HG03060 (cell line): ENCODE results near the gene AMTN.

Source experiments
- ATAC-seq: cut with Tn5 transposase; IDR thresholded peaks from one replicate; pipeline ENCODE4 v1.9.1; 2021; ENCODE audit warnings: low read depth, moderate number of reproducible peaks; ENCODE audit not compliant: unreplicated experiment

AMTN gene

DNA sequence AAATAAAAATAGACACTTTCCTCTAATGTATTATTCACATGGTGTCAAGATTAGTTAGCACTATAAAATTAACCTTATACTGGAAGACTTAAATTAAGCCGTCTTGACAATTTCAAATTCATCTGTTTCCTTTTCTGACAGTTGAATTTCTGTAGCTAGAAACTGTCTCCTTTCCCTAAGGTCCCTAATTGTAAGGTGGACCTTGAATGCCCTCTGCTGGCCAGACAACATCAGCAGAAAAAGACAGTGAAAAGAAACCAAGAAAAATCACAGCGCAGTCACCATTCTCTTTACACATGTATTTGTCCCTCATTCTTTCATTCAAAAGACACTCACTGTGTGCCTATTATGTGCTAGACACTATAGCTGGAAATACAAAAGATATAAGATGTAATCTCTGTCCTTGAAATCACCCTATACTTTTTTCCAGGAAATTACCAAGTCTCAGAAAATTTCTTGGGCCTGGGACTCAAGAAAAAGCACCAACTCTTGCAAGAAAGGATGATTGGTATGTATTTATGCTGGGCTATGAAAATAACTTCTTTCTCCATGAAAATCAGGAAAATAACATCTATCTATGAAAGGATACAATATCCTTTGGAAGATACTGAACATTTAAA lies 41.0 kb downstream of the AMTN start:
- no peak for ATAC-seq

- no peak for ATAC-seq
Observed at GRCh38 chr4:70559924-70560323, 41.6 kb downstream of the AMTN start.

GRCh38 chr4:70564033-70564432 lies 45.7 kb downstream of the AMTN start:
- ATAC-seq: no peak

DNA sequence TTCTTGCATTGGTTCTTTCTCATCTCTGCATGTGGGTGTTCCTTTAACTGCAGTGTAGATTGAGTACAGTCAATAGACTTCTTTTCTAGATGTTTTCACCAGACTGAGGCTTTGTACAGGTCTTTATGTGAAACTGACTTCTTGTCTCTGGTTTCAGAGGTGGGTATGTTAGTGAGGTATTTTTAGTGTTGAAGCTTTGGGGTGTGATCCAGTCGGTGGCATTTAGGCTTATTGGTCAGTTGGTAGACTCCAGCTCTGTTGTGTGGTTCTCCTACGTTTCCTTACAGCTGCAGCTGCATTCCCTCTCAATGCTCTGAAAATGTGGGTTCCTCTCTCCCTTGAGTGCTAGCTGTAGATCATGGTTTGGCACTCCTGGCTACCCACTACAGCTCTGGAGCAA lies 52.4 kb downstream of the AMTN start:
- no peak for ATAC-seq

- ATAC-seq: no peak
Observed at GRCh38 chr4:70571772-70572171, 53.4 kb downstream of the AMTN start.

- ATAC-seq: no peak
Observed at GRCh38 chr4:70575964-70576363, 57.6 kb downstream of the AMTN start.

GRCh38 chr4:70577220-70577927 lies 59.0 kb downstream of the AMTN start:
- no peak for ATAC-seq

GRCh38 chr4:70581980-70582379 lies 63.6 kb downstream of the AMTN start:
- no peak for ATAC-seq
